Liver (tissue), 9 donors: ENCODE results near the gene EPN3. TPM values are rescaled to one million over a fixed set of nuclear protein-coding genes. Genes with fewer than 3 reads are reported as not detected.

Experiments
- DNase-seq: peaks from one replicate; pipeline ENCODE4 v3.0.0-alpha.2; 2017; ENCODE audit warnings: low spot score
- H3K27ac ChIP-seq, 2 donors: one replicate each; pipeline ENCODE4 v1.7.0; 2013; ENCODE audit warnings: inconsistent platforms in 2 of 2, low read length in 2 of 2, control low read depth in 1 of 2, low read depth in 1 of 2, mild to moderate bottlenecking in 1 of 2
- H3K27me3 ChIP-seq, 4 donors: one replicate each; pipeline versions ENCODE4 v1.6.1 to v1.7.0; 2013; ENCODE audit warnings: low read length in 3 of 4, inconsistent platforms in 1 of 4, mild to moderate bottlenecking in 1 of 4, moderate library complexity in 1 of 4; ENCODE audit not compliant: control insufficient read depth in 4 of 4, insufficient read depth in 4 of 4
- H3K36me3 ChIP-seq, 4 donors: one replicate each; pipeline versions ENCODE4 v1.6.1 to v1.7.0; 2013; ENCODE audit warnings: low read length in 3 of 4, mild to moderate bottlenecking in 3 of 4, low read depth in 1 of 4, moderate library complexity in 1 of 4; ENCODE audit not compliant: control insufficient read depth in 4 of 4, insufficient read depth in 3 of 4
- H3K4me1 ChIP-seq, 4 donors: one replicate each; pipeline versions ENCODE4 v1.6.1 to v1.7.0; 2013; ENCODE audit warnings: low read length in 3 of 4, mild to moderate bottlenecking in 3 of 4, moderate library complexity in 1 of 4; ENCODE audit not compliant: control insufficient read depth in 4 of 4, insufficient read depth in 4 of 4
- H3K4me3 ChIP-seq, 3 donors: one replicate each; pipeline versions ENCODE4 v1.6.1 to v1.7.0; 2013; ENCODE audit warnings: low read length in 3 of 3, control low read depth in 1 of 3, low read depth in 1 of 3, mild to moderate bottlenecking in 1 of 3
- H3K9ac ChIP-seq, 2 donors: one replicate each; pipeline ENCODE4 v1.7.0; 2013; ENCODE audit warnings: low read length in 2 of 2, mild to moderate bottlenecking in 2 of 2, moderate library complexity in 2 of 2, control low read depth in 1 of 2, low read depth in 1 of 2
- H3K9me3 ChIP-seq, 4 donors: one replicate each; pipeline versions ENCODE4 v1.6.1 to v1.7.0; 2013; ENCODE audit warnings: low read length in 3 of 4; ENCODE audit not compliant: control insufficient read depth in 4 of 4
- CTCF ChIP-seq: fragments of 150-350 bp; IDR thresholded peaks from 2 replicates; pipeline ENCODE4 v1.5.1; 2017; ENCODE audit warnings: improper control_type of control experiment, low read depth, low read length; ENCODE audit not compliant: missing input control
- EGR1 ChIP-seq, 2 donors: IDR thresholded peaks; 2 replicates each; pipeline ENCODE4 v1.6.1; 2016 to 2018; ENCODE audit warnings: antibody characterized with exemption in 2 of 2, low read depth in 2 of 2
- FOXA1 ChIP-seq: IDR thresholded peaks from 2 replicates; pipeline ENCODE4 v1.6.1; 2016; ENCODE audit warnings: antibody characterized with exemption
- FOXA2 ChIP-seq: IDR thresholded peaks from 2 replicates; pipeline ENCODE4 v1.6.1; 2016; ENCODE audit warnings: antibody characterized with exemption
- GABPA ChIP-seq, 2 donors: IDR thresholded peaks in 1 of 2; conservative IDR thresholded peaks in 1 of 2; 2 replicates each; pipeline ENCODE4 v1.6.1; 2016; ENCODE audit warnings: antibody characterized with exemption in 2 of 2, mild to moderate bottlenecking in 1 of 2, moderate library complexity in 1 of 2
- HNF4A ChIP-seq, 2 donors: conservative IDR thresholded peaks; 2 replicates each; pipeline ENCODE4 v1.6.1; 2016; ENCODE audit warnings: antibody characterized with exemption in 2 of 2, mild to moderate bottlenecking in 2 of 2
- HNF4G ChIP-seq: IDR thresholded peaks from 2 replicates; pipeline ENCODE4 v1.6.1; 2016; ENCODE audit warnings: antibody characterized with exemption
- JUND ChIP-seq, 2 donors: IDR thresholded peaks; 2 replicates each; pipeline ENCODE4 v1.6.1; 2016; ENCODE audit warnings: antibody characterized with exemption in 2 of 2
- MAX ChIP-seq: IDR thresholded peaks from 2 replicates; pipeline ENCODE4 v1.6.1; 2016; ENCODE audit warnings: antibody characterized with exemption
- NR2F2 ChIP-seq: IDR thresholded peaks from 2 replicates; pipeline ENCODE4 v1.6.1; 2016; ENCODE audit warnings: antibody characterized with exemption
- RAD21 ChIP-seq, 2 donors: IDR thresholded peaks; 2 replicates each; pipeline ENCODE4 v1.6.1; 2016; ENCODE audit warnings: antibody characterized with exemption in 2 of 2, mild to moderate bottlenecking in 2 of 2
- REST ChIP-seq: IDR thresholded peaks from 2 replicates; pipeline ENCODE4 v1.6.1; 2016; ENCODE audit warnings: antibody characterized with exemption, mild to moderate bottlenecking
- RXRA ChIP-seq, 2 donors: IDR thresholded peaks; 2 replicates each; pipeline ENCODE4 v1.6.1; 2017 to 2018; ENCODE audit warnings: antibody characterized with exemption in 2 of 2, mild to moderate bottlenecking in 1 of 2
- SP1 ChIP-seq: IDR thresholded peaks from 2 replicates; pipeline ENCODE4 v1.6.1; 2018; ENCODE audit warnings: antibody characterized with exemption, mild to moderate bottlenecking
- TAF1 ChIP-seq: conservative IDR thresholded peaks from 2 replicates; pipeline ENCODE4 v1.6.1; 2016; ENCODE audit warnings: antibody characterized with exemption, mild to moderate bottlenecking
- YY1 ChIP-seq: IDR thresholded peaks from 2 replicates; pipeline ENCODE4 v1.6.1; 2016; ENCODE audit warnings: antibody characterized with exemption, mild to moderate bottlenecking
- ZBTB33 ChIP-seq: IDR thresholded peaks from 2 replicates; pipeline ENCODE4 v1.6.1; 2016; ENCODE audit warnings: antibody characterized with exemption
- WGBS: extraction: QIAGEN DNeasy Blood & Tissue Kit; methylation state at CpG from one replicate; pipeline ENCODE4 v1.1.7; 2013; 5-methylcytosine and 5-hydroxymethylcytosine counted together
- polyA plus RNA-seq, 2 donors: library from polyadenylated mRNA; stranded (reverse) in 1 of 2; unstranded in 1 of 2; fragments of 200-250 nt in 1 of 2; fragments of >200 nt in 1 of 2; fragmentation: Nextera tagmentation in 1 of 2; extraction: Ambion mirVana in 1 of 2; gene quantifications; one replicate each; pipeline versions ENCODE4 v1.2.1 to v1.2.3, GENCODE V29; 2013 to 2015
- total RNA-seq, 2 donors: library from RNA; depleted of rRNA; stranded (reverse); fragments of >200 nt; gene quantifications; one replicate each; pipeline ENCODE4 v1.2.3, GENCODE V29; 2014
- donor health status: healthy.
- donor health status: healthy.
- donor health status: healthy.
- donor health status: healthy.
- donor health status: healthy.

EPN3 gene
- total and polyA plus RNA-seq, 4 donors: 0.06 to 0.51 (median 0.33) TPM; not detected in 1

GRCh38 chr17:50579399-50579798, 46.9 kb downstream of the EPN3 start (continued):
- TF ChIP-seq CTCF (no peak), HNF4A (conservative IDR thresholded peaks at IDR 0.05) (no peak), RAD21 (IDR thresholded peaks at IDR 0.05) (no peak), EGR1 (IDR thresholded peaks at IDR 0.05; ENCODE audit: low read depth in 2 of 2) (no peak)

GRCh38 chr17:50580646-50581045, 48.1 kb downstream of the EPN3 start:
- no peaks in the 10 kb centered on the region for H3K36me3 ChIP-seq
- no peak overlapping the region for H3K9ac ChIP-seq
- H3K27me3 ChIP-seq: no peaks in the 10 kb centered on the region
- no peaks in the 10 kb centered on the region for H3K9me3 ChIP-seq
- WGBS: 97% methylated on average over 9 of the region's 9 CpGs
- TF ChIP-seq GABPA (IDR thresholded peaks at IDR 0.05 in 1 of 2, conservative IDR thresholded peaks at IDR 0.05 in 1 of 2) (no peak), FOXA2 (no peak), YY1 (no peak), NR2F2 (no peak), TAF1 (no peak), RAD21 (IDR thresholded peaks at IDR 0.05) (no peak), RXRA (IDR thresholded peaks at IDR 0.05) (no peak), HNF4G (no peak), EGR1 (IDR thresholded peaks at IDR 0.05; ENCODE audit: low read depth in 2 of 2) (no peak), MAX (no peak), SP1 (no peak), HNF4A (conservative IDR thresholded peaks at IDR 0.05) (no peak), FOXA1 (no peak), ZBTB33 (no peak)
- H3K27ac ChIP-seq: no peak overlapping the region
- H3K4me1 ChIP-seq: no peaks in the 10 kb centered on the region
- H3K4me3 ChIP-seq: no peak overlapping the region
- no peak for DNase-seq

GRCh38 chr17:50581316-50581715, 48.8 kb downstream of the EPN3 start:
- no peaks in the 10 kb centered on the region for H3K4me1 ChIP-seq
- H3K27ac ChIP-seq: no peak overlapping the region
- TF ChIP-seq RAD21 (IDR thresholded peaks at IDR 0.05) (no peak), EGR1 (IDR thresholded peaks at IDR 0.05; ENCODE audit: low read depth in 2 of 2) (no peak), HNF4A (conservative IDR thresholded peaks at IDR 0.05) (no peak), MAX (no peak), JUND (IDR thresholded peaks at IDR 0.05) (no peak), YY1 (no peak), ZBTB33 (no peak), RXRA (IDR thresholded peaks at IDR 0.05) (no peak), HNF4G (no peak), NR2F2 (no peak), CTCF (no peak), FOXA1 (no peak), SP1 (no peak), REST (no peak), GABPA (IDR thresholded peaks at IDR 0.05 in 1 of 2, conservative IDR thresholded peaks at IDR 0.05 in 1 of 2) (no peak)

More at GRCh38 chr17:50581316-50581715, 48.8 kb downstream of the EPN3 start:
- 94% methylated on average over 12 of the region's 12 CpGs for WGBS
- Histone ChIP-seq H3K27me3 (no peaks in the 10 kb centered on the region), H3K9me3 (no peaks in the 10 kb centered on the region), H3K4me3 (no peak overlapping the region), H3K9ac (no peak overlapping the region), H3K36me3 (no peaks in the 10 kb centered on the region)
- DNase-seq: no peak
